ENCODE measurements around the gene PYCARD.

The PYCARD gene

GRCh38 chr16:31186930-31187807 lies 15.4 kb downstream of the PYCARD start:
- H3K4me3 ChIP-seq (ENCODE audit: low read depth, low read length) = no peak overlapping the region

GRCh38 chr16:31186176-31186575 lies 16.4 kb downstream of the PYCARD start:
- H3K4me3 ChIP-seq (ENCODE audit: low read depth, low read length) = no peak overlapping the region
- TF ChIP-seq CTCF (IDR thresholded peaks at IDR 0.05; ENCODE audit: low read depth, low read length) = no peak

More at GRCh38 chr16:31186930-31187807, 15.4 kb downstream of the PYCARD start:
- no peak for TF ChIP-seq CTCF (IDR thresholded peaks at IDR 0.05; ENCODE audit: low read depth, low read length)

- no peak for TF ChIP-seq CTCF (IDR thresholded peaks at IDR 0.05; ENCODE audit: low read depth, low read length)
- no peak overlapping the region for H3K4me3 ChIP-seq (ENCODE audit: low read depth, low read length)
Measured at GRCh38 chr16:31185339-31185738, 17.2 kb downstream of the PYCARD start.

GRCh38 chr16:31184888-31185287 lies 17.7 kb downstream of the PYCARD start:
- TF ChIP-seq CTCF (IDR thresholded peaks at IDR 0.05; ENCODE audit: low read depth, low read length) = no peak
- no peak overlapping the region for H3K4me3 ChIP-seq (ENCODE audit: low read depth, low read length)

- H3K4me3 ChIP-seq (ENCODE audit: low read depth, low read length) = no peak overlapping the region
- TF ChIP-seq CTCF (IDR thresholded peaks at IDR 0.05; ENCODE audit: low read depth, low read length) = no peak
Measured at GRCh38 chr16:31183432-31184428, 18.8 kb downstream of the PYCARD start.

GRCh38 chr16:31182391-31182790 lies 20.2 kb downstream of the PYCARD start:
- peak overlapping the region; percentile 95 for H3K4me3 ChIP-seq (ENCODE audit: low read depth, low read length)
- TF ChIP-seq CTCF (IDR thresholded peaks at IDR 0.05; ENCODE audit: low read depth, low read length) = no peak
